Testis (tissue), 3 donors: ENCODE data around the gene CDH5. TPM values are rescaled to one million over a fixed set of nuclear protein-coding genes. Genes with fewer than 3 reads are reported as not detected.

Source experiments
- DNase-seq: peaks from one replicate; pipeline ENCODE4 v3.0.0-alpha.2; 2019
- H3K27ac ChIP-seq, 2 donors: fragments of 200-600 bp; sonication (generic); one replicate each; pipeline ENCODE4 v1.5.1; 2019
- H3K27me3 ChIP-seq: fragments of 200-600 bp; sonication (generic); one replicate; pipeline ENCODE4 v1.5.1; 2019
- H3K36me3 ChIP-seq: fragments of 200-600 bp; sonication (generic); one replicate; pipeline ENCODE4 v1.5.1; 2017; ENCODE audit warnings: low read depth; ENCODE audit errors: missing control alignments
- H3K4me1 ChIP-seq: fragments of 200-600 bp; sonication (generic); one replicate; pipeline ENCODE4 v1.5.1; 2019
- H3K4me3 ChIP-seq, 2 donors: fragments of 200-600 bp; sonication (generic); one replicate each; pipeline ENCODE4 v1.5.1; 2017 to 2019
- H3K9me3 ChIP-seq: fragments of 200-600 bp; sonication (generic); one replicate; pipeline ENCODE4 v1.5.1; 2017
- POLR2A ChIP-seq: fragments of 450-650 bp; IDR thresholded peaks from one replicate; pipeline ENCODE4 v1.6.1; 2017; ENCODE audit warnings: antibody characterized with exemption, mild to moderate bottlenecking, moderate library complexity
- whole genome bisulfite sequencing, 2 donors: methylation state at CpG; one replicate each; pipeline ENCODE4 v1.1.5; 2018; 5-methylcytosine and 5-hydroxymethylcytosine counted together
- intact Hi-C: fragments of 100-400 bp; cut with DNase I; formaldehyde crosslinking; loops from one replicate; pipeline ENCODE4 v1.15.1; 2023; ENCODE audit warnings: low total_unique reads
- polyA plus RNA-seq: library from polyadenylated mRNA; stranded (reverse); fragments of 350-450 nt; fragmentation: Illumina TruSeq; extraction: RNeasy Lipid Tissue Mini Kit (QIAGEN cat#74804); gene quantifications from one replicate; pipeline ENCODE4 v1.2.3, GENCODE V29; 2014; ENCODE audit warnings: low read depth, low replicate concordance; ENCODE audit not compliant: insufficient read depth
- total RNA-seq, 2 donors: library from RNA; depleted of rRNA; stranded (reverse); fragments of >200 nt; gene quantifications; one replicate each; pipeline ENCODE4 v1.2.3, GENCODE V29; 2016
- TF ChIP-seq, protein P1 (sequence below), 3 experiments: fragments of 450-650 bp in 2 of 3; fragments of 200-600 bp in 1 of 3; sonication (generic) in 1 of 3; IDR thresholded peaks; one replicate each; pipeline ENCODE4 v1.5.1; 2016 to 2019; ENCODE audit warnings: antibody characterized with exemption in 3 of 3, mild to moderate bottlenecking in 2 of 3, moderate library complexity in 1 of 3

Gene CDH5
- total and polyA plus RNA-seq, 3 donors from 2014 or later: 22.1 to 40.6 (median 23.8) TPM

DNA sequence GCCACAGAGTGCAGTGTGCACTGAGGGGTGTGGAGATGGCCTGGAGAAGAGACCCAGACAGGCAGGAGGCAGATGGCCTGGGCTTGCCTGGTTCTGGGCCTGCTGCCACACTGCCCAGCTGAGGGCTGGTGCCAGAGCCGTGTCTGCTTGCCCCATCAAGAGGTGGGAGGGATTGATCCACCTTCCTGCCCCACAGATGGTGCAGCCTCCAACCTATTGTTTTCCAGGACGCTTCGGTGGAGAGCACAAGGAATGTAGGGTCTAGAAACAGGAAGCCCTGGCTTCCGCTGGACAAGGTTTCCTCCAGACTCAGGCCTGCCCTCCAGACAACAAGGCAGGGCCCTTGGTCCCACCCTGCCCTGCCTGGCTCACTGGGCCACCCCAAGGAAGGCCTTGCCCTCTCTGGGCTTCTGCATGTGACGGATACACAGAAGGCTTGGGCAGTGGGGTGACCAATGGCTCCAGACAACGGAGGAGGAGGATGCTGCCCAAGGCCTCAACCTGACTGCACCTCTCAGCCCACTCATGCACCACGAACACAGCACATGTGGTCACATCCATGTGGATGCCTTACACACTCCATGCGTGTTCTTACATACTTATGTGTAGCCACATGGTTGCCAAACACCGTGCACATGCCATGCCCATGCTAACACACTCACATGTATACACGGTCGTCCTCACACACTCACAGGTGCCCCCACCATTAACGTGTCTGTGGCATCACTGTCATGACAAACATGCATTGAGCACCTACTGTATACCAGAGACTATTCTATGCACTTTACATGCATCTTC, 6.5 kb upstream of the CDH5 start:
- TF ChIP-seq POLR2A: no peak
- TF ChIP-seq, protein P1, sequence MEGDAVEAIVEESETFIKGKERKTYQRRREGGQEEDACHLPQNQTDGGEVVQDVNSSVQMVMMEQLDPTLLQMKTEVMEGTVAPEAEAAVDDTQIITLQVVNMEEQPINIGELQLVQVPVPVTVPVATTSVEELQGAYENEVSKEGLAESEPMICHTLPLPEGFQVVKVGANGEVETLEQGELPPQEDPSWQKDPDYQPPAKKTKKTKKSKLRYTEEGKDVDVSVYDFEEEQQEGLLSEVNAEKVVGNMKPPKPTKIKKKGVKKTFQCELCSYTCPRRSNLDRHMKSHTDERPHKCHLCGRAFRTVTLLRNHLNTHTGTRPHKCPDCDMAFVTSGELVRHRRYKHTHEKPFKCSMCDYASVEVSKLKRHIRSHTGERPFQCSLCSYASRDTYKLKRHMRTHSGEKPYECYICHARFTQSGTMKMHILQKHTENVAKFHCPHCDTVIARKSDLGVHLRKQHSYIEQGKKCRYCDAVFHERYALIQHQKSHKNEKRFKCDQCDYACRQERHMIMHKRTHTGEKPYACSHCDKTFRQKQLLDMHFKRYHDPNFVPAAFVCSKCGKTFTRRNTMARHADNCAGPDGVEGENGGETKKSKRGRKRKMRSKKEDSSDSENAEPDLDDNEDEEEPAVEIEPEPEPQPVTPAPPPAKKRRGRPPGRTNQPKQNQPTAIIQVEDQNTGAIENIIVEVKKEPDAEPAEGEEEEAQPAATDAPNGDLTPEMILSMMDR (IDR thresholded peaks at IDR 0.05): no peak
- Histone ChIP-seq H3K36me3 (no peaks in the 10 kb centered on the region), H3K4me3 (no peak overlapping the region), H3K27ac (no peak overlapping the region), H3K27me3 (no peaks in the 10 kb centered on the region), H3K9me3 (no peaks in the 10 kb centered on the region), H3K4me1 (peaks cover 7% of the 10 kb centered on the region)
- intact Hi-C loops: loop anchor here (10.0 kb wide), 1 partner anchor 125 kb away; no protein-coding TSS in a partner anchor
- WGBS, 2 donors: 82 to 91% methylated on average over 8 to 12 of the region's 12 CpGs
- DNase-seq: no peak

DNA sequence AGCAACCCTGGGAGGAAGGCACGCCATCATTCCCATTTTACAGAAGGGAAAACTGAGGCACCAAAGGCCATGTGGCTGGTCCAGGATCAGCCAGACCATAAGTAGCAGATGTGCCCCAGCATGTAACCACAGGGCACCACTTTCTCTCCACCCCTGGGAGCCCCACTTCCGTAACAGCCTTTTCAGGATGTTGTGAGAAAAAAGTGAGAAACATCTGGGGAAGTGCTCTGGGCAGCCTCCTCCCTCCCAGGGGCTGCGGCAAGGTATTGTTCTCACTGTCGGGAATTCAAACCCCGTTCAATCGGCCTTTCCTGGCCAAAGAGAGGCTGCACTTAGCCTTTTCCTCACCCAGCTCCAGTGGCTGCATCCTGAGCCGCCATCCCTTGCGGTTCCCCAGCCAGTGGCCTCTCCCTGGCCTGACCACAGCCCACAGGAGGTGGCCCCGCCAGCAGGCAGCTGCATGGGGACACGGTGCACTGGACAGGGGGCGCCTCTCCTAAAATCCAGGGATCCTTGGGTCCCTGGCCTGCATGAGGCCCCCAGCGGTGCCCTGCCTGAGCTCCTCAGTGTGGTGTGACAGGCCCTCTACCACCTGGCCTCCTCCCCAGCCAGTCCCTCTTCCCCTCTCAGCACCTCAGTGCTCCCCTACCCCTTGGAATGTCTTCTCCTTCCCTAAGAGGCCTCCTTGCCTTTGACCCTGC, 5.7 kb upstream of the CDH5 start:
- no peak overlapping the region for H3K27ac ChIP-seq
- no peaks in the 10 kb centered on the region for H3K36me3 ChIP-seq
- DNase-seq: no peak
- 71 to 83% methylated on average over 12 of the region's 12 CpGs for WGBS, 2 donors
- H3K4me3 ChIP-seq: no peak overlapping the region
- H3K9me3 ChIP-seq: no peaks in the 10 kb centered on the region
- peaks cover 7% of the 10 kb centered on the region for H3K4me1 ChIP-seq
- H3K27me3 ChIP-seq: no peaks in the 10 kb centered on the region
- intact Hi-C loops: loop anchor here (10.0 kb wide), 1 partner anchor 124 kb away; no protein-coding TSS in a partner anchor
- no peak for TF ChIP-seq POLR2A
- TF ChIP-seq, protein P1 (IDR thresholded peaks at IDR 0.05): no peak

DNA sequence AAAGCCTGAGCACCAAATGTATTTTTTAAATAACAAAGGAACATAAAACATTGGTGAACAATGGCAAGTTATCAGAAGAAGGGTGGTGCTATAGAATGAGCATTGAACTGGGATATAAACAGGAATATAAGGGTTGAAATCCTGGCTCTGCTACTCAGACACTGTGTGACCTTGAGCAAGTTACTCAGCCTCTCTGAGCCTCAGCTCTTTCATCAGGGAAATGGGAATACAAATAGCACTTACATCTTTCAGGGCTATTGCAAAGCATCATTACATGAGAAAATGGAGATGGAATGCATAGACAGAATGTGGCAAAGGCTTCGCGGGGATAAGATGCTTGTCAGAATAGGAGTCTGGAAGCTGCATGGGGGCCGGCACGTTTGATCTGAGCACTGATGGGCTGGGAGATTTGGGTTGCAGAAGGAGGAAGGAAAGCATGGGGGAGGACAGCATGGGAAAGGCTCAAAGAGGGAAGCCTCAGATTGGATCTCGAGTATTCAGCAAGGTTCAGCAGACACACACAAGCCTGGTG, 4.8 kb upstream of the CDH5 start:
- intact Hi-C loops: loop anchor here (10.0 kb wide), 1 partner anchor 123 kb away; no protein-coding TSS in a partner anchor
- WGBS, 2 donors: 67 to 79% methylated on average over 5 of the region's 5 CpGs

DNA sequence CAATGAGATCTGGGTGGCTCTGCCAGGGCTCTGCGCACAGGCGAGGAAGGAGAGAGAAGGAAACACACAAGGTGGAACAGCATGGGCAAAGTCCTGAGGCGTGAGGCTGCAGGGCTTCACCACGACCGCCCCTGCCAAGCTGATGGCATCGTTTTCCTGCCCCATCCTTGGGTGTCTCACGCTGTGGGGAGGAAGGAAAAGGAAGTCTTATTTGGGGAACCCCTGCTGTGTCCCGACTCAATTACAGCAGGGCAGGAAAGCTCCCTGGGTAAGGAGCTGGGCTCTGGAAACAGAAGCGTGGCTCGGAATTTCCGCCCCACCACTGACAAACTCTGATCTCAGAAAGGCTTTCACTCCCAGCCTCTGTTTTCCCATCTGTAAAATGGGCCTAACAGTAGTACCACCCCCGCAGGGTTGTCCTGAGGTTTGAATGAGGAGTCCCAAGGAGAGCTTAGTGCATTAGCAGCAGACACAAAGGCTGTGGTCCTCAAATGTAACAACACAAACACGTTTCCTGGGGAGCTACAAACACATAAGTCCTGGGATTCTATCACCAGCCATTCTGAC, 3.2 kb upstream of the CDH5 start:
- Histone ChIP-seq H3K4me1 (peaks cover 20% of the 10 kb centered on the region), H3K27ac (no peak overlapping the region), H3K4me3 (no peak overlapping the region), H3K27me3 (no peaks in the 10 kb centered on the region), H3K9me3 (no peaks in the 10 kb centered on the region), H3K36me3 (no peaks in the 10 kb centered on the region)
- intact Hi-C loops: loop anchor here (10.0 kb wide), 1 partner anchor 122 kb away; no protein-coding TSS in a partner anchor
- no peak for DNase-seq
- TF ChIP-seq, protein P1 (IDR thresholded peaks at IDR 0.05): no peak
- no peak for TF ChIP-seq POLR2A
- 82 to 90% methylated on average over 13 of the region's 13 CpGs for WGBS, 2 donors

More for the DNA sequence above, 4.8 kb upstream of the CDH5 start:
- TF ChIP-seq, protein P1 (IDR thresholded peaks at IDR 0.05): no peak
- no peak for TF ChIP-seq POLR2A
- peaks cover 14% of the 10 kb centered on the region for H3K4me1 ChIP-seq
- no peak overlapping the region for H3K27ac ChIP-seq
- no peak overlapping the region for H3K4me3 ChIP-seq
- no peak for DNase-seq
- H3K9me3 ChIP-seq: no peaks in the 10 kb centered on the region
- no peaks in the 10 kb centered on the region for H3K36me3 ChIP-seq
- no peaks in the 10 kb centered on the region for H3K27me3 ChIP-seq
